ENCODE data around the gene TMEM242. TPM values are rescaled to one million over a fixed set of nuclear protein-coding genes. Genes with fewer than 3 reads are reported as not detected.
A peak's percentile ranks its signal among the peaks of the same experiment; 100 is the strongest.

TMEM242 gene
- total and polyA plus RNA-seq, 8 donors: 10.9 to 15.2 (median 12.8) TPM

GRCh38 chr6:157251586-157252247, 71.6 kb downstream of the TMEM242 start:
- Histone ChIP-seq H3K4me1 (no peaks in the 10 kb centered on the region), H3K4me3 (no peak overlapping the region), H3K9me3 (peaks cover 0 to 5% of the 10 kb centered on the region in 2 donors), H3K27me3 (no peaks in the 10 kb centered on the region), H3K27ac (no peak overlapping the region), H3K36me3 (no peaks in the 10 kb centered on the region)
- ATAC-seq (no peak), DNase-seq (no peak)
- TF ChIP-seq, protein P1, sequence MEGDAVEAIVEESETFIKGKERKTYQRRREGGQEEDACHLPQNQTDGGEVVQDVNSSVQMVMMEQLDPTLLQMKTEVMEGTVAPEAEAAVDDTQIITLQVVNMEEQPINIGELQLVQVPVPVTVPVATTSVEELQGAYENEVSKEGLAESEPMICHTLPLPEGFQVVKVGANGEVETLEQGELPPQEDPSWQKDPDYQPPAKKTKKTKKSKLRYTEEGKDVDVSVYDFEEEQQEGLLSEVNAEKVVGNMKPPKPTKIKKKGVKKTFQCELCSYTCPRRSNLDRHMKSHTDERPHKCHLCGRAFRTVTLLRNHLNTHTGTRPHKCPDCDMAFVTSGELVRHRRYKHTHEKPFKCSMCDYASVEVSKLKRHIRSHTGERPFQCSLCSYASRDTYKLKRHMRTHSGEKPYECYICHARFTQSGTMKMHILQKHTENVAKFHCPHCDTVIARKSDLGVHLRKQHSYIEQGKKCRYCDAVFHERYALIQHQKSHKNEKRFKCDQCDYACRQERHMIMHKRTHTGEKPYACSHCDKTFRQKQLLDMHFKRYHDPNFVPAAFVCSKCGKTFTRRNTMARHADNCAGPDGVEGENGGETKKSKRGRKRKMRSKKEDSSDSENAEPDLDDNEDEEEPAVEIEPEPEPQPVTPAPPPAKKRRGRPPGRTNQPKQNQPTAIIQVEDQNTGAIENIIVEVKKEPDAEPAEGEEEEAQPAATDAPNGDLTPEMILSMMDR (IDR thresholded peaks at IDR 0.05): no peak
- intact Hi-C loops (cut with DNase I): no loop called here

DNA sequence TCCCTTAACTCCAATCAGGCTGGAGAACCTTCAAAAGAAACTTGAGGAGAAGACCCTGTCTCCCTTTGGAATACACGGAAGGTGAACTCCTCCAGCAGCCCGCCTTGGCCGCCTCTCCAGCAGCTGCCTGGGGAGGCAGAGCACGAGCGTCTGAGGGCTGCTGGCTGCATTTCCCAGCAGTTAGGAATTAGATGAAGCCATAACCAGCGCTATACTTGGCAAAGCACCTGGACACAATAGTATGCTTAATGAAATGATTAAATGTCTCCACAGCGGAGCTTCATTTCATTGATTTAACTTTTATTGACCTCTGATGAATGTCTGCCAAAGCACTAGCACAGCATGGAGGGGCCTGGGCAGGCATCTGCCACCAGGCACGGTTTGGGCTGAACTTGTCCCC, 73.5 kb downstream of the TMEM242 start:
- Histone ChIP-seq H3K27me3 (no peaks in the 10 kb centered on the region), H3K4me3 (no peak overlapping the region), H3K9me3 (peaks cover 0 to 5% of the 10 kb centered on the region in 2 donors), H3K27ac (no peak overlapping the region), H3K4me1 (no peaks in the 10 kb centered on the region), H3K36me3 (no peaks in the 10 kb centered on the region)
- no peak for DNase-seq
- TF ChIP-seq, protein P1 (IDR thresholded peaks at IDR 0.05): no peak
- intact Hi-C loops (cut with DNase I): no loop called here
- no peak for ATAC-seq

- TF ChIP-seq, protein P1 (IDR thresholded peaks at IDR 0.05): no peak
- Histone ChIP-seq H3K27me3 (no peaks in the 10 kb centered on the region), H3K9me3 (peaks cover 0 to 5% of the 10 kb centered on the region in 2 donors), H3K4me3 (no peak overlapping the region), H3K36me3 (no peaks in the 10 kb centered on the region), H3K4me1 (no peaks in the 10 kb centered on the region), H3K27ac (no peak overlapping the region)
- ATAC-seq: no peak
- DNase-seq: no peak
- intact Hi-C loops (cut with DNase I): no loop called here
Observed at GRCh38 chr6:157248264-157248663, 75.1 kb downstream of the TMEM242 start.

- Histone ChIP-seq H3K27ac (no peak overlapping the region), H3K9me3 (peaks cover 0 to 5% of the 10 kb centered on the region in 2 donors), H3K36me3 (no peaks in the 10 kb centered on the region), H3K27me3 (no peaks in the 10 kb centered on the region), H3K4me3 (no peak overlapping the region), H3K4me1 (no peaks in the 10 kb centered on the region)
- no peak for DNase-seq
- ATAC-seq: no peak
- TF ChIP-seq, protein P1 (IDR thresholded peaks at IDR 0.05): no peak
- intact Hi-C loops (cut with DNase I): no loop called here
Observed at GRCh38 chr6:157246771-157247484, 76.4 kb downstream of the TMEM242 start.

DNA sequence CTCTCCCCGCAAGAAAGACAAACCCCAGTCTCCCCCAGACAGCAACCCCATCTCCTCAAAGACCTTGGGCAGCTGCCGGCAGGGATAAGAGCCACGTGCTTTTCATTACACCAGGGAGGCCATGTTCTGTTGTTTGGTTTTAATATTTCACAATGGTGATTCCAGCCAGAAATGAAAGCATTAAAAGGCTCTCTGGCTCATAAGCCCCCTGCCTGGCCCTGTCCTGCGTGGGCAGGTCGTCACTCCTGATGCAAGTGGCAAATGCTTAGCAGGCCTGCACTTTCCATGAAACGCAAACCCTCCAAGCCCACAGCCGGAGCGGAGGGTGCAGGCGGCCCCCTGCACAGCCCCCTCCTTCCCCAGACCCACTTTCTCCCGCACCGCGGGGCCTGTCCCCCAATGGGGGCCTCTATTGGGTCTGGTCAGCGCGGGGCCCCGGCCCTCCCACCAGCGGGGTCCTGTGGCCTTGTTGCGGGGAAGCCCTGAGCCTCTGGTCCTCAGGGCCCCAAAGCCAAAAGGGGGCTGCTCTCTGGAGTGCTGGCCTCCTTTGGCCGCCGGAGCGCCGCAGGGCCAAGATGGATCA, 77.2 kb downstream of the TMEM242 start:
- DNase-seq (no peak), ATAC-seq (peak; percentile 30)
- Histone ChIP-seq H3K27ac (no peak overlapping the region), H3K36me3 (no peaks in the 10 kb centered on the region), H3K4me3 (no peak overlapping the region), H3K4me1 (no peaks in the 10 kb centered on the region), H3K27me3 (no peaks in the 10 kb centered on the region), H3K9me3 (peaks cover 0 to 5% of the 10 kb centered on the region in 2 donors)
- TF ChIP-seq, protein P1 (IDR thresholded peaks at IDR 0.05): no peak
- intact Hi-C loops (cut with DNase I): no loop called here
